C4-2B (cell line): Measurements from ENCODE around the gene AGBL3.

Source experiments
- ZFX ChIP-seq: fragments of 450-650 bp; IDR thresholded peaks from 2 replicates; pipeline ENCODE4 v1.6.1; 2017
- TF ChIP-seq, protein P1 (sequence below): fragments of 450-650 bp; conservative IDR thresholded peaks from 2 replicates; pipeline ENCODE4 v1.5.1; 2017; ENCODE audit warnings: mild to moderate bottlenecking

GRCh38 chr7:135179321-135179925 is 193.1 kb downstream of the AGBL3 start:
- TF ChIP-seq, protein P1, sequence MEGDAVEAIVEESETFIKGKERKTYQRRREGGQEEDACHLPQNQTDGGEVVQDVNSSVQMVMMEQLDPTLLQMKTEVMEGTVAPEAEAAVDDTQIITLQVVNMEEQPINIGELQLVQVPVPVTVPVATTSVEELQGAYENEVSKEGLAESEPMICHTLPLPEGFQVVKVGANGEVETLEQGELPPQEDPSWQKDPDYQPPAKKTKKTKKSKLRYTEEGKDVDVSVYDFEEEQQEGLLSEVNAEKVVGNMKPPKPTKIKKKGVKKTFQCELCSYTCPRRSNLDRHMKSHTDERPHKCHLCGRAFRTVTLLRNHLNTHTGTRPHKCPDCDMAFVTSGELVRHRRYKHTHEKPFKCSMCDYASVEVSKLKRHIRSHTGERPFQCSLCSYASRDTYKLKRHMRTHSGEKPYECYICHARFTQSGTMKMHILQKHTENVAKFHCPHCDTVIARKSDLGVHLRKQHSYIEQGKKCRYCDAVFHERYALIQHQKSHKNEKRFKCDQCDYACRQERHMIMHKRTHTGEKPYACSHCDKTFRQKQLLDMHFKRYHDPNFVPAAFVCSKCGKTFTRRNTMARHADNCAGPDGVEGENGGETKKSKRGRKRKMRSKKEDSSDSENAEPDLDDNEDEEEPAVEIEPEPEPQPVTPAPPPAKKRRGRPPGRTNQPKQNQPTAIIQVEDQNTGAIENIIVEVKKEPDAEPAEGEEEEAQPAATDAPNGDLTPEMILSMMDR: no peak
- TF ChIP-seq ZFX: no peak
